GM11168 (cell line): Measurements from ENCODE around the gene SENP1.
"Not testable (repeated sequence)": the region's sequence is repeated elsewhere in the genome, so short reads cannot be mapped to it uniquely, and the experiment has no call there.

ENCODE experiments used
- in situ Hi-C: fragments of 300-500 bp; cut with MboI; formaldehyde crosslinking; loops from one replicate; pipeline ENCODE4 v1.12.0; 2022; ENCODE audit warnings: low sequenced_read_pairs; ENCODE audit not compliant: unreplicated experiment

The SENP1 gene

GRCh38 chr12:48118284-48118871, 12.5 kb upstream of the SENP1 start:
- in situ Hi-C loops = no loop called here

DNA sequence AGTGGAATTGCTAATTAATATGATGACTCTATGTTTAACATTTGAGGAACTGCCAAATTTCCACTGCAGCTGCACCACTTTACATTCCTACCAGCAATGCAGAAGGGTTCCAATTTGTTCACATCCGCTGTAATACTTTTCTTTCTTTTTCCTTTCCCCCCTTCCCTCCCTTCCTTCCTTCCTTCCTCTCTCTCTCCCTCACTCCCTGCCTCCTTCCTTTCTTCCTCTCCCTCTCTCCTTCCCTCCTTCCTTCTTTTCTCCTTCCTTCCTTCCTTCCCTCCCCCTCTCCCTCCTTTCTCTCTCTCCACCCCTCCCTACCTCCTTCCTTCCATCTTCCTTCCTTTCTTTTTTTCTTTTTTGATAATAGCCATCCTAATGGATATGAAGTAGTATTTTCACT, 10.1 kb upstream of the SENP1 start:
- in situ Hi-C loops = no loop called here

GRCh38 chr12:48111312-48111693, 5.4 kb upstream of the SENP1 start:
- in situ Hi-C loops = not testable (repeated sequence)

DNA sequence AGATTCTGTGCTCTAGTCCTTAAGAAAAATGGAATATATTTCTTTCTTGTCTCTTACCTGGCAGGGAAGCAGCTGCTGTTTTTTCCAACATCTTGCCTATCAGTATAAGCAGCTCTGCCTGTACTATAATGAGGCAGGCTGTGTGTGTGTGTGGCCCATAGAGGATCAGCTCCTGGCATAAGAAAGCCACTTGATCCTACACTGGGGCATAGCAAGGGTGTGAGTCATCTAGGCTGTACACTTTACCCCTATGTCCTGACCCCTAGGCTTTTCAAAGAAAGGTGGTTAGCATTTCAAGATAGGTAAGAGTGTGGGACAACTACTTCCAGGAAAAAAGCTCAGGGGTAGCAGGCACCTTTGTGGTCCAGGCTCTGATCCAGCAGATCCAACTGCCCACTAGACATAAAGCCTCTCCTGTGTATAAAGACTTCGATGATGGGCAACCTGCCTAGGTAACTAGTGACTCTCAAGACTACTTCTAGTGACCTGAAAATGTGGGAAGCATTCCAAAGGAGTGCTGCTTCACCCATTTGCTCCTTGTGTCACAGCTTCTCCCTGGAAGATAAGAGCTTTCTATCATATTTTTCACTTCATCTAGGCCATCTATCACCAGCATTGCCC, 4.9 kb upstream of the SENP1 start:
- in situ Hi-C loops = no loop called here

DNA sequence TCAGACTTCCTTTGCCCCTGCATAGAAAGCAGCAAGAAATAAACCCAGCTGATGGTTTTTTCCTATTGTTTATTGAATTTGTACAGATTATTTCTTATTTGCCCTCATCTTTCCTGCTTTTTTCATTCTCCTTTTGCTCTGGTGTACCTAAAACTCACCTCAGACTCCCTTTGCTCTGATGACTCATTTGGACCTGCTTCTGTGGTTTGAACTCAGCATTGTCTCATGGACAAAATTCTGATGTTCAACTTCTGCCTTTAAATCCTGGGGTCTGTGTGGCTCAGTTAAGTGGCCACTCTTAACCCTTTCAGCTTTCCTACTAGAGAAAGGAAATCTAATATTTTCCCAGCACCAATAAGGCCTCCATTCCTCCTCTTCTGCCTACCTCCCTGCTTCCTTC, 3.5 kb upstream of the SENP1 start:
- in situ Hi-C loops = no loop called here

DNA sequence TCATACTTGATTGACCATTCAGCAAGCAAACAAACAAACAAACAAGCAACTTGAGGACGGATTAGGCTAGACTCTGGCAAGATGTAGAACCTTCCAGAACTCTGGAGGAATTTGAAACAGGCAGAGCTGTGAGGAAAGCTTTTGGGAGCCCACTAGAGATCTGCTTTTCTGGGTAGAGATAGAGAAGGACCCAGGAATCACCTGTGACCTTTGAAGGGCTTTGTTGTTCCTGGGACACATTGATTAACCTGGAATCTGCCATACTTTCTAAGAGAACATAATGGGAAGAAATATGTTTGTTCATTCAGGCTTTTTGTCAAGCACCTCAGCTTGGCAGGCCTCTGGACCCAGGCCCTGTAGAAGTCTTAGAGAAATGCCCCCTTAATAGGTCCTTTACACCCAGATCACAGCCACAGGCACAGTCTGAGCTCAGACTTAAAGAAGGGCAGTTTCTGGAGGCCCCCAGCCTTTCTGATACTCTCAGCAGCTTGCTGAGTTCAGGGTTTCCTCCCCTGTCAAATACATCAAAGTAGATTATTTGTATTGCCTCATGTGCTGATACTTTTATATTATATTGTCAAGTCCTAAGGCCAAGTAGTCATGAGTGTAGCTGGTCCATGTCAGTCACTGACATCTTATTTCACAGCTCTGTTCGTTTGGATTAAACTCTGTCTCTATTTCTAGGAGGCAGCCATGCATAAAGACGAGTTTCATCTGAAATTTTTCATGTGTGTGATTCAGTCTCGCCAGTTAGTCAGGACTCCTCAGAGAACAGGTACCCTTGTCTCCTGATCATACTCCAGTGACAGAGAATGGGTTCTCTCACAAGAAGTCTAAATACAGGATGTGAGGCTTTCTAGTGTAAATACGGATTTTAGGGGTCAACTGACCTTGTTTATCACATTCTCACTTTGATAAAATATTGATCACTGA, 1.1 kb upstream of the SENP1 start:
- in situ Hi-C loops = no loop called here

GRCh38 chr12:48105321-48105866, 485 bp downstream of the SENP1 start:
- in situ Hi-C loops = no loop called here

DNA sequence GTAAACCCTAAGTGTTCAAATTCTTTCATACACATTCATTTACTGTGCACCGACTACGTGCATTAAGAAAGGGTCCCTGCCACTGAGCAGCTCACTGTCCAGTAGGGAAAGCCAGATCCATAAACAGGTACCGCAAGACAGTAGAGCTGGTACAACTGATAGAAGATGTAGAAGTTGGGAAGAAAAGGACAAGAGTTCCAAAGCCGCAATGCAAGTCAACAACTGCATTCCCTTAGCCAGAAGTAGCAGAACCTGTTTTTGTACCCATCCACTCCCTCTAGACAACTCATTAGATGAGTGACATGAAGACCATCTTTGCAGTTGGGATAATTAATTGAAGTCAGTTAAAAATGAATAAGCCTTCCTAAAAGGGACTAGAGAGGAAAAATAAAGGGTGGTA, 1.3 kb downstream of the SENP1 start:
- in situ Hi-C loops = no loop called here

GRCh38 chr12:48092611-48093010, 13.3 kb downstream of the SENP1 start:
- in situ Hi-C loops = no loop called here

GRCh38 chr12:48086327-48086726, 19.6 kb downstream of the SENP1 start:
- in situ Hi-C loops = no loop called here

DNA sequence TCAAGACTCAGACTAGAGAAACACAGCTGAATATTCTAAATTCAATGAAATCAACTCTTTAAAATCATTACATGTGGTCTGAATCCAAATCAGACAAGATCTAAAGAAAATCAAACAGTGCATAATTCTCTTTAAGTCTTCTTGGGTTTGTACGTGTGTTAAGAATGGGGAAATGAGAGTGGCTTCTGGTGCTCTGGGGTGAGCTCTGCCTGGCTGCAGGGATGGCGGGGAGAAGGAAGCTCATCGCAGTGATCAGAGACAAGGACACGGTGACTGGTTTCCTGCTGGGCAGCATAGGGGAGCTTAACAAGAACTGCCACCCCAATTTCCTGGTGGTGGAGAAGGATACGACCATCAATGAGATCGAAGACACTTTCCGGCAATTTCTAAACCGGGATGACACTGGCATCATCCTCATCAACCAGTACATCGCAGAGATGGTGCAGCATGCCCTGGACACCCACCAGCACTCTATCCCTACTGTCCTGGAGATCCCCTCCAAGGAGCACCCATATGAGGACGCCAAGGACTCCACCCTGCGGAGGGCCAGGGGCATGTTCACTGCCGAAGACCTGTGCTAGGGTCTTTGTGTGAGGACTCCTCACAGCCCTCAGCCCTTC, 20.9 kb downstream of the SENP1 start:
- in situ Hi-C loops = no loop called here

GRCh38 chr12:48084066-48084465, 21.8 kb downstream of the SENP1 start:
- in situ Hi-C loops = no loop called here

GRCh38 chr12:48080821-48081220, 25.1 kb downstream of the SENP1 start:
- in situ Hi-C loops = no loop called here

- in situ Hi-C loops = no loop called here
These were observed 25.6 kb downstream of the SENP1 start for GRCh38 chr12:48080285-48080684.

DNA sequence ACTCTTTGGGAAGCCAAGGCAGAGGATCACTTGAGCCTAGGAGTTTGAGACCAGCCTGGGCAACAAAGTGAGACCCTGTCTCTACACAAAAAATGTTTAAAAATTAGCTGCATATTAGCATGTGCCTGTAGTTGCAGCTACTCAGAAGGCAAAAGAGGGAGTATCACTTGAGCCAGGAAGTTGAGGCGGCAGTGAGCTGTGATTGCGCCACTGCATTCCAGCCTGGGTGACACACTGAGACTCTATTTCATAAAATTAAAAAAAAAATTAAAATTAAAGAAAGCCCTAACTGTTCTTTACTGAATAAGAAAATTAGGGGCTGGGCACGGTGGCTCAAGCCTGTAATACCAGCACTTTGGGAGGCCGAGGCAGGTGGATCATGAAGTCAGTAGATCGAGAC, 27.0 kb downstream of the SENP1 start:
- in situ Hi-C loops = no loop called here

DNA sequence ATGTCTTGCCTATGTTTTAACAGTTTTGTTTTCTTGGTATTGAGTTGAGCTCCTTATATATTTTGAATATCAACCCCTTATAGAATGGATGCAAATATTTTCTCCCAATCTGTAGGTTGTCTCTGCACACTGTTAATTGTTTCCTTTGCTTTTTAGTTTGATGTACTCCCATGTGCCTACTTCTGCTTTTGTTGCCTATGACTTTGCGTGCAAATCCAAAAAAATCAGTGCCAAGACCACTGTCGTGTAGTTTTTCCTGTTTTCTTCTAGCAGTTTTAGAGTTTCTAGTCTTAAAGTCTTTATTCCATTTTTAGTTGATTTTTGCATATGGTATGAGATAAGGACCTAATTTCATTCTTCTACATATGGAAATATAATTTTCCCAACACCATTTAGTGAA, 28.8 kb downstream of the SENP1 start:
- in situ Hi-C loops = no loop called here

DNA sequence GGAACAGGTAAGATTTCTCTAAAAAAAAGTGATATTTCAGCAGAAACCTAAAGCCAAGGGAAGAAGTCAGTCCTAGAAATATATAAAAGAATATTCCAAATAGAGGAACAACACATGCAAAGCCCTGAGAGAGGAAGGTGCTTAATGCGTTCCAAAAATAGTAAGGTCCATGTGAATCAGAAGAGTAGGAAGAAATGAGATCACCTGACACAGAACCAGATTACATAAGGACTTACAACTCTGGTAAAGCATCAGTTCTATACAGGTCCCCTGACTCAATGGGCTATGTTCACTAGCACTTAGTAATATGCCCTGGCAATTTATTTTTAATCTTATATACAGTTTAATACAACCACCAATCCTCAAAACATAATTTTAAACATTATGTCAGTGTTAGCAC, 30.0 kb downstream of the SENP1 start:
- in situ Hi-C loops = no loop called here

GRCh38 chr12:48074266-48074665, 31.6 kb downstream of the SENP1 start:
- in situ Hi-C loops = no loop called here

GRCh38 chr12:48072266-48072665, 33.6 kb downstream of the SENP1 start:
- in situ Hi-C loops = no loop called here

GRCh38 chr12:48071808-48072207, 34.1 kb downstream of the SENP1 start:
- in situ Hi-C loops = no loop called here

DNA sequence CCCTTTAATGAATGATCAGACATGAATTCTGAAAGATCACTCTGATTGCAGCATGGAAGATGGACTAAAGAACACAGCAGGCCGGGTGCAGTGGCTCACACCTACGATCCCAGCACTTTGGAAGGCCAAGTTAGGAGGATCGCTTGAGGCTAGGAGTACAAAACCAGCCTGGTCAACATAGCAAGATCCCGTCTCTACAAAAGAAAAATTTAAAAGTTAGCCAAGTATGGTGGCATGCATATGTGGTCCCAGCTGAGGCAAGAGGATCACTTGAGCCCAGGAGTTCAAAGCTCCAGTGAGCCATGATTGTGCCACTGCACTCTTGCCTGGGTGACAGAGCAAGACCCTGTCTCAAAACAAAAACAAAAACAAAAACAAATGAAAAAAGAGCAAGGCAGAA, 35.1 kb downstream of the SENP1 start:
- in situ Hi-C loops = no loop called here
